ENCODE data around the gene SGTB.

Gene SGTB

DNA sequence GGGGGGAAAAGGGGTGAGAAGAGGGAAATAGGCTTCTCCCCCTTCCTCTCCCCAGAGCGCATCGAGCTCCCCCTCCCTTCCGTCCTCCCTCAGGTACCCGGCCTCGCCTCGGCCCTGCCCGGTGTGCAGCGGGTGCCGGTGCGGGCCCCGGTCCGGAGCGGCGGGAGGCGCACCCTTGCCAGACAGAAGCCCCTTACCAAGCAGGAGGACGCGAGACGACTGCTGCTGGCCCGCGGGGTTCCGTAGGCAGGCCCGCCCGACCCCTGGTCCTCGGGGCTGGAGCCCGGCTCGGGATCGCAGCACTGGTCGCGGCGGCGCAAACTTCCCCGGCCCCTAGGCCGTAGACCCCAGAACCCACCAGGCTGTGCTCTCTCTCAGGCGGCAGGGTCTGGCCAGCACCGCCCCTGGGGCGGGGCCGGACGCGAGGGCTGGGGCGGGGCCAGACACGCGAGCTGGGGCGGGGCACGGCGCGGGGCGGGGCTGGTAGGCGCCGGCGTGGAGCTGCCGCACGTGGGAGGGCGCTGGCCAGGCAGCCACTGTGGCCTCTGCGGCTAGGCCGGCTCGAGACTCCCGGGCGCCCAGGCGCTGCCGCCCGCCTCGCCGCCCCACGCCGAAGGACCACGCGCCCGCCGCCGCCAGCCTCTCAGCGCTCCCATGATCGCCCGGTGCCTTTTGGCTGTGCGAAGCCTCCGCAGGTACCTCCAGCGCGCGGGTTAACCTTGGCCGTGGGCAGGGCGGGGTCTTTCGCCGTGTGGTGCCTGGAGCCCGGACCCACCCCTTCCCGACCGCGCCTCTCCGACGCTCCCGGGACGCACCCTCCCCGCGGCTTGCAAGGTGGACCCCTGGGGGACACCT is at the start of gene SGTB, which contains the start of gene NLN:
SGTB (minus strand) TSS at position 390 of the 855 bp plus-strand sequence. CDS start 1,302 bp downstream, outside the sequence.
NLN (plus strand) TSS at position 486 of the 855 bp plus-strand sequence; CDS start at position 655, 169 bp downstream.
- TF ChIP-seq CTCF (conservative IDR thresholded peaks at IDR 0.05): no peak
- peak within 1 kb of the TSS; percentile 81 for H3K27ac ChIP-seq

DNA sequence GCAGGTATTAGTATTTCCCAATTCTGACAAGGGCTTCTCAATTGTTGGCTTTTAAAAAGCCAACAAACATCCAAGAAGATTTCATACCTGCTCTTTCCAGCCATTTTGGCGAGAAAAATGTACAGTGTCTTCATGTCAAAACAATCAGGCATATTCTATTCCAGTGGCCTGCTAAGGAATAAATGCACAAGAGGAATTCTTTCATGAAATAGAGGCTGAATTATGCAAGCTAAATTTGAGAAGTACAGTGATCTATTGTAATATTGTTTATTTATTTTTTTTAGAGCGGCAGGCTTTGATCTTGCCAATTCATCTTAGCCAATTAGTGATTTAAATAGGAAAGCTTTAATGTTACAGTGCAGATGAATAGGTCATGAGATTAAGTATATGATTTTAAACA is 49.4 kb upstream of the SGTB start:
- no peak for TF ChIP-seq CTCF (conservative IDR thresholded peaks at IDR 0.05)
- no peak overlapping the region for H3K27ac ChIP-seq

DNA sequence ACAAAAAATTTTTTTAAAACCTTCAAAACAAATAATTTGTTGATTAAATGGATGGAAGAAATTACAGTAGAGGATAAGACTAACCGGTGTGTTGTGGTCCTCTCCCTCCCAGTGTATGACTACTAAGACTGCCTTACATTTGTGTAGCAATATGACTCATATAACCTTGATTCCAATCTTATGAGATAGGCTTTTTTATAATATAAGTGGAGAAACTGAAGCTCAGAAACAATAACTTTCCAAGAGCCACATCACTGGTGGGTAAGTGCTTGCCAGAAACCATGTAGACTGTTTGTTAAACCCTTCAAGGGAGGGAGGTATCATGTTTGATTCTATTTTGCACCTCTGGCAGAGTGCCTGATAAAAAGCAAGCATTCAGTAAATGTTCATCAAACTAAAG is 47.6 kb upstream of the SGTB start:
- H3K27ac ChIP-seq: no peak overlapping the region
- TF ChIP-seq CTCF (conservative IDR thresholded peaks at IDR 0.05): no peak

DNA sequence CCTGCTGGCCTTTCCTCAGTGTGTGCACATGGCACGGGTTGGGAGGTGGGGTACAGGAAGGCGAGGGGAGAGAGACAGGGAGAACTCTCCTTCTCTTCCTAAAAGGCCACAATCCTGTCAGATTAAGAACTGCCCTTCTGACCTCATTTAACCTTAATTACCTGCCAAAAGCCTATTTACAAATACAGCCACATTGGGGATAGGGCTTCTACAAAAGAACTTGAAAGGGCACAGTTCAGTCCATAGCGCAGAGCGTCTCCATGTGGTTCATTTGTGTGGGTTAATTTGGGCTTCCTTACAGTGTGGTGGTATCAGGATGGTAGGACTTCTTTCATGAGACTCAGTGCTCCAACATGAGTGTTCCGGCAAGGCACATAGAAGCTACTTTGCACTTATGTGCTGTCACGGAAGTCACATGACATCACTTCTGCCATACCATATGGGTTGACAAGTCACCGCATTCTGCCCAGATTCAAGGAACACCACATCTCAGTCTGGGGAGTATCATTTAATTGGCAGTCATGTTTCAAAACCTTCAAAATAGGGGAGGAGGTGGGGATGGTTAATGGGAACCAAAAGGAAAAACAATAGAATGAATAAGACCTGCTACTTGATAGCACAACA is 46.9 kb upstream of the SGTB start:
- TF ChIP-seq CTCF (conservative IDR thresholded peaks at IDR 0.05): no peak
- H3K27ac ChIP-seq: no peak overlapping the region

DNA sequence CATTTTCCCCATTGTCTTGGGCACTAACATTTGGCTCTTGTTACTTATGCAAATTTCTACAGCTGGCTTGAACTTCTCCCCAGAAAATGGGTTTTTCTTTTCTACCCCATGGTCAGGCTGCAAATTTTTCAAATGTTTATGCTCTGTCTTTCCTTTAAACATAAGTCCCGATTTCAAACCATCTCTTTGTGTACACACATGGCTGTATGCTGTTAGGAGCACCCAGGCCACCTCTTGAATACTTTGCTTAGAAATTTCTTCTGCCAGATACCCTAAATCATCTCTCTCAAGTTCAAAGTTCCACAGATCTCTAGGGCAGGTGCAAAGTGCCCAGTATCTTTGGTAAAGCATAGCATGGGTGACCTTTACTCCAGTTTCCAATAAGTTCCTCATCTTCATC is 45.7 kb upstream of the SGTB start:
- TF ChIP-seq CTCF (conservative IDR thresholded peaks at IDR 0.05): no peak
- H3K27ac ChIP-seq: no peak overlapping the region

DNA sequence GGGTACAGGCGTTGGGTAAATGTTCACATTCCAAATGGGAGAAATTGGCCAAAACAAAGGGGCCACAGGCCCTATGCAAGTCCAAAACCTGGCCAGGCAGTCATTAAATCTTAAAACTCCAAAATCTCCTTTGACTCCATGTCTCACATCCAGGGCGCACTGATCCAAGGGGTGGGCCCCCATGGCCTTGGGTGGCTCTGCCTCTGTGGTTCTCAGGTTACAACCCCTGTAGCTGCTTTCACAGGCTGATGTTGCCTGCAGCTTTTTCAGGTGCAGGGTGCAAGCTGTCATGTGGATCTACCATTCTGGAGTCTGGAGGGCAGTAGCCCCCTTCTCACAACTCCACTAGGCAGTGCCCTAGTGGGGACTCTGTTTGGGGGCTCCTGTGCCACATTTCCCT is 44.9 kb upstream of the SGTB start:
- no peak for TF ChIP-seq CTCF (conservative IDR thresholded peaks at IDR 0.05)
- no peak overlapping the region for H3K27ac ChIP-seq

GRCh38 chr5:65766175-65766574 is 44.3 kb upstream of the SGTB start:
- TF ChIP-seq CTCF (conservative IDR thresholded peaks at IDR 0.05): no peak
- no peak overlapping the region for H3K27ac ChIP-seq

Measured in VCaP (cell line).